ENCODE measurements around the gene GABBR2. TPM values are rescaled to one million over a fixed set of nuclear protein-coding genes. Genes with fewer than 3 reads are reported as not detected.
A peak's percentile ranks its signal among the peaks of the same experiment; 100 is the strongest.

GABBR2 gene
- total RNA-seq, 4 donors from 2014 or later, result 2.4 to 13.6 (median 10.0) TPM

- DNase-seq, result no peak
- no peak overlapping the region for H3K4me3 ChIP-seq (replicated peaks in 1 of 3)
- H3K27ac ChIP-seq, result no peak overlapping the region
- H3K9me3 ChIP-seq, result no peaks in the 10 kb centered on the region
- TF ChIP-seq, protein P1, sequence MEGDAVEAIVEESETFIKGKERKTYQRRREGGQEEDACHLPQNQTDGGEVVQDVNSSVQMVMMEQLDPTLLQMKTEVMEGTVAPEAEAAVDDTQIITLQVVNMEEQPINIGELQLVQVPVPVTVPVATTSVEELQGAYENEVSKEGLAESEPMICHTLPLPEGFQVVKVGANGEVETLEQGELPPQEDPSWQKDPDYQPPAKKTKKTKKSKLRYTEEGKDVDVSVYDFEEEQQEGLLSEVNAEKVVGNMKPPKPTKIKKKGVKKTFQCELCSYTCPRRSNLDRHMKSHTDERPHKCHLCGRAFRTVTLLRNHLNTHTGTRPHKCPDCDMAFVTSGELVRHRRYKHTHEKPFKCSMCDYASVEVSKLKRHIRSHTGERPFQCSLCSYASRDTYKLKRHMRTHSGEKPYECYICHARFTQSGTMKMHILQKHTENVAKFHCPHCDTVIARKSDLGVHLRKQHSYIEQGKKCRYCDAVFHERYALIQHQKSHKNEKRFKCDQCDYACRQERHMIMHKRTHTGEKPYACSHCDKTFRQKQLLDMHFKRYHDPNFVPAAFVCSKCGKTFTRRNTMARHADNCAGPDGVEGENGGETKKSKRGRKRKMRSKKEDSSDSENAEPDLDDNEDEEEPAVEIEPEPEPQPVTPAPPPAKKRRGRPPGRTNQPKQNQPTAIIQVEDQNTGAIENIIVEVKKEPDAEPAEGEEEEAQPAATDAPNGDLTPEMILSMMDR (IDR thresholded peaks at IDR 0.05), result no peak
- no peak for TF ChIP-seq POLR2A (IDR thresholded peaks at IDR 0.05)
- 94 to 96% methylated on average over 1 of the region's 1 CpG for WGBS, 2 donors
- H3K27me3 ChIP-seq, result no peaks in the 10 kb centered on the region
- intact Hi-C loops (cut with DNase I), result no loop called here
- no peaks in the 10 kb centered on the region for H3K36me3 ChIP-seq
- no peaks in the 10 kb centered on the region for H3K4me1 ChIP-seq
Observed at GRCh38 chr9:98637381-98637780, 71.4 kb downstream of the GABBR2 start.

DNA sequence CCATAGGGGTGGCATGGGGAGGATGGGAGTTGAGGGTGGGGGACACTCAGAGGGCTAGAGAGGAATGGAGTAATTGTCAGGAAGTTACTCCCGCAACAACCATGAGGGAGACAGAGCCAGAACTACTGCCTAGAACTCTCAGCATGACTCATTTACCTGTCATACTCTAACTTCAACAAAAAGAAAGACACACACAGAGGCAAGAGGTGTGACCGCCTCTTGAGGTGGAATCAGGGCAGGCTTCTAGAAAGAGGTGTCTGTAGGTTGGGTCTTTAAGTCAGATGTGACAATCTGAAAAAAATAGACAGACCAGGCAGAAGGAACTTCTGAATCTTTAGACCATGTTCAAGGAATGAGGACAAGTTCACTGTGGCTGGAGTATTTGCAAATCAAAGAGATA lies 73.4 kb downstream of the GABBR2 start:
- intact Hi-C loops (cut with DNase I), result no loop called here
- Histone ChIP-seq H3K36me3 (no peaks in the 10 kb centered on the region), H3K9me3 (no peaks in the 10 kb centered on the region), H3K27ac (no peak overlapping the region), H3K4me1 (no peaks in the 10 kb centered on the region), H3K27me3 (no peaks in the 10 kb centered on the region), H3K4me3 (replicated peaks in 1 of 3) (no peak overlapping the region)
- 98% methylated on average over 2 of the region's 2 CpGs for WGBS, 2 donors
- no peak for DNase-seq
- no peak for TF ChIP-seq POLR2A (IDR thresholded peaks at IDR 0.05)
- TF ChIP-seq, protein P1 (IDR thresholded peaks at IDR 0.05), result no peak

DNA sequence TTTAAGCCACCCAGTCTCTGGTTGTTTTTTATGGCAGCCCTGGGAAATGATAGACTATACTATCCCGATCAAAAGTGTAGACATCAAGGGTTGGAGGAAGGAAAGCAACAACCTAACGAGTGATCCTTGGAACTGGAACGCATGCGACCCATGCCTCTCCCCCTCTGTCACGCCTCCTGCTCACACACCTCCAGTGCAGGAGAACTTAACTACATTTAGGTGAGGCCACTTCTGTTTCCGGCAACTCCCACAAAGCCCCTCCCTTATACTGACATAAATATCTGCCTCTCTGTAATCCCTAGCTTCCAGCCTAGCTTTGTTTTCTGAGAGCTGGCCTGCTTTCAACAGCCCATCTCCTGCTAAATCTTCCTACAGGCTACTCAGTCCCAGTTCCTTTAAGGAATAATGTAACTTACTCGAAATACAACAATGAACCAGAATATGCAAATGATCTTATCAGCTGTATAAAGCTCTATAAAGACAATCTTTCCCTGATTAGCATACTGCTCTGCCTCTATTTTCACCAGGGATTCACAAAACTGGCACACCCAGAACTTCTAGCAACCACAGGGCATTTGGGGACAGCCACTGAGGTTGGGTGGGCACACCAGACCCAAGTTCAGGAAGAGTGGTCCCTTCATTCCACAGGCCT lies 73.9 kb downstream of the GABBR2 start:
- intact Hi-C loops (cut with DNase I), result no loop called here
- Histone ChIP-seq H3K4me3 (replicated peaks in 1 of 3) (no peak overlapping the region), H3K4me1 (no peaks in the 10 kb centered on the region), H3K27ac (no peak overlapping the region), H3K9me3 (no peaks in the 10 kb centered on the region), H3K27me3 (no peaks in the 10 kb centered on the region), H3K36me3 (no peaks in the 10 kb centered on the region)
- TF ChIP-seq POLR2A (IDR thresholded peaks at IDR 0.05), result no peak
- TF ChIP-seq, protein P1 (IDR thresholded peaks at IDR 0.05), result no peak
- WGBS, 2 donors, result 75 to 84% methylated on average over 7 of the region's 7 CpGs
- DNase-seq, result no peak

DNA sequence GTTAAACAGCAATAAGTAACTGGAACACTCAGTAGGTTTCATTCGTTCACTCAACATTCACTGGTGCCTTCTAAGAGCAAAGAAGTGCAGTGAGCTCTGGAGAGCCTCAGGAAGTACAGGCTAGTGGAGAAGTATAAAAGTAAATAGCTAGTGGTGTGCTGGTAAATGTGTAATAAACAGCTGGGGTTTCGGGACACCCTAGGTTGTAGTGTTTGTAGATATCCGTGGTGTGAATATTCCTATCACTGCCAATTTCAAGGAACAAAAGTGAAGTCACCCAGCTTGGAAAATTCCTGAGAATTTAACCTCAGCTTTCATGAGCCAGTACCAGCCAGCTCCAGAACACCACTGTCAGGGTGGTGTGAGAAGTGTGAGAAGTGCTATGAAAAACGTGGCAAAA lies 75.9 kb downstream of the GABBR2 start:
- WGBS, 2 donors, result 75 to 84% methylated on average over 4 of the region's 4 CpGs
- Histone ChIP-seq H3K27me3 (no peaks in the 10 kb centered on the region), H3K4me1 (peaks cover 0 to 3% of the 10 kb centered on the region in 2 donors), H3K27ac (no peak overlapping the region), H3K9me3 (no peaks in the 10 kb centered on the region), H3K4me3 (replicated peaks in 1 of 3) (no peak overlapping the region), H3K36me3 (no peaks in the 10 kb centered on the region)
- TF ChIP-seq, protein P1 (IDR thresholded peaks at IDR 0.05), result no peak
- no peak for TF ChIP-seq POLR2A (IDR thresholded peaks at IDR 0.05)
- no peak for DNase-seq
- intact Hi-C loops (cut with DNase I), result no loop called here

DNA sequence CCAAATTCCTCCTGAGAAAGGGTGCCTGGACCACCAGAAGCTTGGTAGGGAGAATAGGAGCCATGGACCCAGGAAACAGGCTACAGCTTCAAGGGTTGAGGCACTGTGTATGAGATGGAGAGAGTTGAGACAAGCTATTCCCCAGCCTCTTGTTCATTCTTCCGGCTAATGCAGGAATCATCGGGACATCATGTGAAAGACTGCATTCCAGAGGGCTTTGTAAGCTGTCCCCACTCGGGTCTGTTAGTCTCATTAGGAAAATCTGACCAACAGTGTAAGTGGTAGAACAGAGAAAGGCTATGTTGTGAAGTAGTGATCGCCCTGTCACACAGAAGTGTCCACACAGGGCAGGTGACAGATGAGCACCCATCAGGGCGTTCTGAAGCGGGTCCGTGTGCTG lies 81.4 kb downstream of the GABBR2 start:
- no peak for DNase-seq
- WGBS, 2 donors, result 86 to 90% methylated on average over 7 of the region's 7 CpGs
- intact Hi-C loops (cut with DNase I), result no loop called here
- no peak overlapping the region for H3K4me3 ChIP-seq (replicated peaks in 1 of 3)
- no peaks in the 10 kb centered on the region for H3K9me3 ChIP-seq
- no peaks in the 10 kb centered on the region for H3K36me3 ChIP-seq
- H3K27ac ChIP-seq, result peak overlapping the region in 1 of 3 donors; percentile 24
- peaks cover 6 to 8% of the 10 kb centered on the region in 2 donors for H3K4me1 ChIP-seq
- TF ChIP-seq POLR2A (IDR thresholded peaks at IDR 0.05), result no peak
- TF ChIP-seq, protein P1 (IDR thresholded peaks at IDR 0.05), result no peak
- H3K27me3 ChIP-seq, result no peaks in the 10 kb centered on the region
